ENCODE results near the gene KRTAP12-3. TPM values are rescaled to one million over a fixed set of nuclear protein-coding genes. Genes with fewer than 3 reads are reported as not detected.

KRTAP12-3 gene
- total and polyA plus RNA-seq, 11 donors: not detected

GRCh38 chr21:44617071-44617501 lies 40.6 kb upstream of the KRTAP12-3 start:
- DNase-seq (no peak), ATAC-seq (no peak)
- Histone ChIP-seq H3K27ac (no peak overlapping the region), H3K4me1 (peaks cover 0 to 8% (median 0%) of the 10 kb centered on the region in 12 donors), H3K27me3 (peaks cover 0 to 5% (median 0%) of the 10 kb centered on the region in 9 donors), H3K4me3 (no peak overlapping the region), H3K36me3 (no peaks in the 10 kb centered on the region), H3K9me3 (peaks cover 0 to 15% (median 2%) of the 10 kb centered on the region in 12 donors)
- no peak for TF ChIP-seq POLR2A (IDR thresholded peaks at IDR 0.05)
- no peak for TF ChIP-seq CTCF (IDR thresholded peaks at IDR 0.05)
- 51 to 57% (median 54%) methylated on average over 8 of the region's 8 CpGs for WGBS, 4 donors
- intact Hi-C loops (cut with DNase I): loop anchor here in 1 of 10 donors (5.0 kb wide), 1 partner anchor 175 kb away; no protein-coding TSS in a partner anchor

GRCh38 chr21:44618504-44618903 lies 39.2 kb upstream of the KRTAP12-3 start:
- no peaks in the 10 kb centered on the region for H3K36me3 ChIP-seq
- H3K9me3 ChIP-seq: peaks cover 0 to 29% (median 6%) of the 10 kb centered on the region in 12 donors
- H3K27me3 ChIP-seq: peaks cover 0 to 5% (median 0%) of the 10 kb centered on the region in 9 donors
- peak in 4 of 5 donors; percentile 39 to 59 (median 55) for DNase-seq
- WGBS, 4 donors: 10 to 29% (median 21%) methylated on average over 4 of the region's 4 CpGs
- H3K27ac ChIP-seq: peak overlapping the region in 1 of 12 donors; percentile 73
- TF ChIP-seq POLR2A (IDR thresholded peaks at IDR 0.05): no peak
- TF ChIP-seq CTCF (IDR thresholded peaks at IDR 0.05): peak in 9 of 12 donors; percentile 12 to 52 (median 29)
- no peak overlapping the region for H3K4me3 ChIP-seq
- ATAC-seq: peak in 3 of 4 donors; percentile 67 to 89 (median 69)
- intact Hi-C loops (cut with DNase I): loop anchor here in 2 of 10 donors (2.0 to 5.0 kb wide), 2 partner anchors 174 kb away; no protein-coding TSS in a partner anchor
- H3K4me1 ChIP-seq: peaks cover 0 to 8% (median 0%) of the 10 kb centered on the region in 12 donors

GRCh38 chr21:44618909-44619308 lies 38.8 kb upstream of the KRTAP12-3 start:
- H3K36me3 ChIP-seq: no peaks in the 10 kb centered on the region
- no peak for TF ChIP-seq POLR2A (IDR thresholded peaks at IDR 0.05)
- no peak for TF ChIP-seq CTCF (IDR thresholded peaks at IDR 0.05)
- DNase-seq: no peak
- peak overlapping the region in 1 of 12 donors; percentile 73 for H3K27ac ChIP-seq
- ATAC-seq: peak in 1 of 4 donors; percentile 34
- H3K4me3 ChIP-seq: no peak overlapping the region
- peaks cover 0 to 8% (median 0%) of the 10 kb centered on the region in 12 donors for H3K4me1 ChIP-seq
- peaks cover 0 to 33% (median 10%) of the 10 kb centered on the region in 12 donors for H3K9me3 ChIP-seq
- 50 to 66% (median 61%) methylated on average over 3 of the region's 3 CpGs for WGBS, 4 donors
- intact Hi-C loops (cut with DNase I): loop anchor here in 2 of 10 donors (2.0 to 5.0 kb wide), 2 partner anchors 173 to 174 kb away; no protein-coding TSS in a partner anchor
- peaks cover 0 to 5% (median 0%) of the 10 kb centered on the region in 9 donors for H3K27me3 ChIP-seq

GRCh38 chr21:44619886-44620285 lies 37.8 kb upstream of the KRTAP12-3 start:
- intact Hi-C loops (cut with DNase I): loop anchor here in 2 of 10 donors (2.0 to 10.0 kb wide), 4 partner anchors 95 to 173 kb away; partner anchors contain the start of gene TSPEAR (in 1 of the 2)
- WGBS, 4 donors: 83 to 90% (median 86%) methylated on average over 6 of the region's 6 CpGs
- peaks cover 0 to 3% (median 0%) of the 10 kb centered on the region in 9 donors for H3K27me3 ChIP-seq
- ATAC-seq (no peak), DNase-seq (no peak)
- peaks cover 0 to 42% (median 13%) of the 10 kb centered on the region in 12 donors for H3K9me3 ChIP-seq
- TF ChIP-seq CTCF (IDR thresholded peaks at IDR 0.05) (no peak), POLR2A (IDR thresholded peaks at IDR 0.05) (no peak)
- peaks cover 0 to 8% (median 0%) of the 10 kb centered on the region in 12 donors for H3K4me1 ChIP-seq
- peak overlapping the region in 1 of 12 donors; percentile 73 for H3K27ac ChIP-seq
- H3K36me3 ChIP-seq: no peaks in the 10 kb centered on the region
- no peak overlapping the region for H3K4me3 ChIP-seq

Measured in heart left ventricle (tissue), 16 donors.